Measurements from ENCODE around the gene PCSK7. TPM values are rescaled to one million over a fixed set of nuclear protein-coding genes. Genes with fewer than 3 reads are reported as not detected.
A peak's percentile ranks its signal among the peaks of the same experiment; 100 is the strongest.

PCSK7 gene
- total and polyA plus RNA-seq, 4 donors = 7.3 to 32.3 (median 16.2) TPM

- WGBS = 90% methylated on average over 7 of the region's 7 CpGs
- H3K9ac ChIP-seq (ENCODE audit: low read depth in 1 of 2, low read length in 2 of 2) = no peak overlapping the region
- TF ChIP-seq GABPA (IDR thresholded peaks at IDR 0.05 in 1 of 2, conservative IDR thresholded peaks at IDR 0.05 in 1 of 2) (no peak), JUND (IDR thresholded peaks at IDR 0.05) (no peak)
- H3K27ac ChIP-seq (ENCODE audit: low read depth in 1 of 2, low read length in 2 of 2) = peak overlapping the region in 1 of 2 donors; percentile 37
- H3K9me3 ChIP-seq (ENCODE audit: control insufficient read depth in 4 of 4, low read length in 3 of 4) = no peaks in the 10 kb centered on the region
- DNase-seq (ENCODE audit: low spot score) = no peak
- peaks cover 0 to 21% (median 5%) of the 10 kb centered on the region in 4 donors for H3K36me3 ChIP-seq (ENCODE audit: control insufficient read depth in 4 of 4, insufficient read depth in 3 of 4, low read depth in 1 of 4, low read length in 3 of 4)
- no peak overlapping the region for H3K4me3 ChIP-seq (ENCODE audit: low read depth in 1 of 3, low read length in 3 of 3)
- H3K27me3 ChIP-seq (ENCODE audit: control insufficient read depth in 4 of 4, insufficient read depth in 4 of 4, low read length in 3 of 4) = no peaks in the 10 kb centered on the region
- no peaks in the 10 kb centered on the region for H3K4me1 ChIP-seq (ENCODE audit: control insufficient read depth in 4 of 4, insufficient read depth in 4 of 4, low read length in 3 of 4)
These were observed 29.3 kb downstream of the PCSK7 start for GRCh38 chr11:117202386-117203068.

GRCh38 chr11:117201658-117202305, 30.1 kb downstream of the PCSK7 start:
- no peaks in the 10 kb centered on the region for H3K4me1 ChIP-seq (ENCODE audit: control insufficient read depth in 4 of 4, insufficient read depth in 4 of 4, low read length in 3 of 4)
- no peak for TF ChIP-seq RAD21 (IDR thresholded peaks at IDR 0.05)
- no peak for TF ChIP-seq HNF4A (conservative IDR thresholded peaks at IDR 0.05)
- TF ChIP-seq CTCF (IDR thresholded peaks at IDR 0.05; ENCODE audit: low read depth, low read length, missing input control) = no peak
- TF ChIP-seq YY1 (IDR thresholded peaks at IDR 0.05) = no peak
- no peak for TF ChIP-seq ZBTB33 (IDR thresholded peaks at IDR 0.05)
- no peak overlapping the region for H3K9ac ChIP-seq (ENCODE audit: low read depth in 1 of 2, low read length in 2 of 2)
- H3K36me3 ChIP-seq (ENCODE audit: control insufficient read depth in 4 of 4, insufficient read depth in 3 of 4, low read depth in 1 of 4, low read length in 3 of 4) = peaks cover 0 to 21% (median 5%) of the 10 kb centered on the region in 4 donors
- no peaks in the 10 kb centered on the region for H3K9me3 ChIP-seq (ENCODE audit: control insufficient read depth in 4 of 4, low read length in 3 of 4)
- DNase-seq (ENCODE audit: low spot score) = no peak
- H3K27me3 ChIP-seq (ENCODE audit: control insufficient read depth in 4 of 4, insufficient read depth in 4 of 4, low read length in 3 of 4) = no peaks in the 10 kb centered on the region
- H3K4me3 ChIP-seq (ENCODE audit: low read depth in 1 of 3, low read length in 3 of 3) = peak overlapping the region in 1 of 3 donors; percentile 17
- 77% methylated on average over 14 of the region's 14 CpGs for WGBS
- peak overlapping the region; percentile 15 to 29 for H3K27ac ChIP-seq (ENCODE audit: low read depth in 1 of 2, low read length in 2 of 2)

GRCh38 chr11:117200813-117201657, 30.8 kb downstream of the PCSK7 start:
- no peak for DNase-seq (ENCODE audit: low spot score)
- H3K36me3 ChIP-seq (ENCODE audit: control insufficient read depth in 4 of 4, insufficient read depth in 3 of 4, low read depth in 1 of 4, low read length in 3 of 4) = peaks cover 0 to 21% (median 6%) of the 10 kb centered on the region in 4 donors
- 82% methylated on average over 12 of the region's 12 CpGs for WGBS
- H3K9ac ChIP-seq (ENCODE audit: low read depth in 1 of 2, low read length in 2 of 2) = no peak overlapping the region
- TF ChIP-seq FOXA1 (IDR thresholded peaks at IDR 0.05) (no peak), HNF4A (conservative IDR thresholded peaks at IDR 0.05) (no peak), YY1 (IDR thresholded peaks at IDR 0.05) (no peak), FOXA2 (IDR thresholded peaks at IDR 0.05) (no peak), GABPA (IDR thresholded peaks at IDR 0.05 in 1 of 2, conservative IDR thresholded peaks at IDR 0.05 in 1 of 2) (no peak), JUND (IDR thresholded peaks at IDR 0.05) (no peak)
- H3K27me3 ChIP-seq (ENCODE audit: control insufficient read depth in 4 of 4, insufficient read depth in 4 of 4, low read length in 3 of 4) = no peaks in the 10 kb centered on the region
- no peaks in the 10 kb centered on the region for H3K4me1 ChIP-seq (ENCODE audit: control insufficient read depth in 4 of 4, insufficient read depth in 4 of 4, low read length in 3 of 4)
- peak overlapping the region; percentile 9 to 14 (median 12) for H3K4me3 ChIP-seq (ENCODE audit: low read depth in 1 of 3, low read length in 3 of 3)
- H3K9me3 ChIP-seq (ENCODE audit: control insufficient read depth in 4 of 4, low read length in 3 of 4) = no peaks in the 10 kb centered on the region
- peak overlapping the region; percentile 15 to 34 for H3K27ac ChIP-seq (ENCODE audit: low read depth in 1 of 2, low read length in 2 of 2)
